Measurements from ENCODE around the gene CELSR1. TPM values are rescaled to one million over a fixed set of nuclear protein-coding genes. Genes with fewer than 3 reads are reported as not detected.

CELSR1 gene
- total RNA-seq, 1 donor from 2014 or later, result 151 TPM

DNA sequence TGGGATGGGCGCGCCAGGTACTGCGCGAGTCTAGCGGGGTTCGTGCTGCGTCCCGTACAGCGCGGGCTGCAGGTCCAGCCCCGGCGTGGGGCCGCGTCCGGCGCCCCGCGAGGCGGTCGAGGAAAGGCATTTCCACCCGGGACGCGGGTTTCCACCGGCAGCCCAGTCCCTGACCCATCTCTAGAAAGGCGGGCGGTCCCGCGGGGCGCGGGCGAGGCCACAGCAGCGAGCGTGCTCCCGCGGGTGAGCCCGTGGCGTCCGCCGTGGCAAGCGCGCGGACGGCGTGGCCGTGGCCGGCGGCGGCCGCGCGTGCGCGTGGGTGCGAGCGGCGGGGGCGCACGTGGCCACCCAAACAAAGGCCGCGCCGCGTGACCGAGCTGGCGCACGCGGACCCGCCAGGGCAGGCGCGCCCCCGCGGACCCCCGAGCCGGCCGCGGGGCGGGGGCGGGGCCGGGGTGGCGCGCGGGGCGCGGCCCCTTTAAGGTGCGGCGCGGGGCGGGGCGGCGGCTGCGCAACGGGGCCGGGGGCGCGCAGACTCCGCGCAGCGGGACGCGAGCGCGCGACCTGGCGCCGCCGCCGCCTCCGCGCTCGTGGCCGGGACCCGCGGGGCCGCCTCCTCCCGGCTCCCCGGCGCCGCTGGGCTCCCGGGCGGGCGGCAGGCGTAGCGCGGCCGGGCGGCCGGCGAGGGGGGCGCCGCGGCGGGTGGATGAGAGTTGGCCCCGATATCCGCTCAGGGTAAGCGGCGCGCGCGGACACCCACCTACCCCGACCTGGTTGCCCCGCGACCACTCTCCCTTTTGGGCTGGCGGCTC is 39.3 kb upstream of the CELSR1 start:
- no peak for DNase-seq (ENCODE audit: low read depth)

GRCh38 chr22:46575911-46576555 is 38.6 kb upstream of the CELSR1 start:
- DNase-seq (ENCODE audit: low read depth), result no peak

- peak; percentile 18 for DNase-seq (ENCODE audit: low read depth)
Observed at GRCh38 chr22:46574993-46575910, 37.8 kb upstream of the CELSR1 start.

GRCh38 chr22:46574438-46574992 is 37.1 kb upstream of the CELSR1 start:
- DNase-seq (ENCODE audit: low read depth), result no peak

DNA sequence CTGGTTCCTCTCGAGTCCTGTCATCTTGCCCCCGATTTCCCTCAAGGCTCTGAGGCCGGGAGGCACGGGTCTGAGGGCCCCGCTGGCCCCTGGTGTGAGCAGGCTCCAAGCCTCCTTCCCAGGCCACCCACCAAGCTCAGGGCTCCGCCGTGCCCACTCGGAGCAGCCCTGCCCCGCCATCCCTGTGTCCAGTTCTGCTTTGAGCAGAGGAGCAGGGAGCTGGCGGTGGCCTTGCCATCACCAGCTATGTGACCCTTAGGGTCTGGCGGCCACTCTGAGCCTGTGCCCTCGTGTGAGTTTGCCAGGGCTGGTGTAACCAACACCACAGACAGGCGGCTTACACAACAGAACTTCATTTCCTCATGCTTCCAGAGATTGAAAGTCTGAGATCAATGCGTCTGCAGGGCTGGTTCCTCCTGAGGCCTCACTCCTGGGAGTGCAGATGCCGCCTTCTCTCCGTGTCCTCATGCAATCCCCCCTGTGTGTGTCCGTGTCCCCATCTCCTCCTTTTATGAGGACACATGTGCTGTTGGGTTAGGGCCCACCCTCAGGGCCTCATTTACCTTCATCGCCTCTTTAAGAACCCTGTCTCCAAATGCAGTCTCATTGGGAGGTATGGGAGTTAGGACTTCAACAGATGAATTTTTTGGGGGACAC is 36.5 kb upstream of the CELSR1 start:
- no peak for DNase-seq (ENCODE audit: low read depth)

- no peak for DNase-seq (ENCODE audit: low read depth)
Observed at GRCh38 chr22:46572911-46573780, 35.7 kb upstream of the CELSR1 start.

- DNase-seq (ENCODE audit: low read depth), result no peak
Observed at GRCh38 chr22:46571642-46572250, 34.3 kb upstream of the CELSR1 start.

DNA sequence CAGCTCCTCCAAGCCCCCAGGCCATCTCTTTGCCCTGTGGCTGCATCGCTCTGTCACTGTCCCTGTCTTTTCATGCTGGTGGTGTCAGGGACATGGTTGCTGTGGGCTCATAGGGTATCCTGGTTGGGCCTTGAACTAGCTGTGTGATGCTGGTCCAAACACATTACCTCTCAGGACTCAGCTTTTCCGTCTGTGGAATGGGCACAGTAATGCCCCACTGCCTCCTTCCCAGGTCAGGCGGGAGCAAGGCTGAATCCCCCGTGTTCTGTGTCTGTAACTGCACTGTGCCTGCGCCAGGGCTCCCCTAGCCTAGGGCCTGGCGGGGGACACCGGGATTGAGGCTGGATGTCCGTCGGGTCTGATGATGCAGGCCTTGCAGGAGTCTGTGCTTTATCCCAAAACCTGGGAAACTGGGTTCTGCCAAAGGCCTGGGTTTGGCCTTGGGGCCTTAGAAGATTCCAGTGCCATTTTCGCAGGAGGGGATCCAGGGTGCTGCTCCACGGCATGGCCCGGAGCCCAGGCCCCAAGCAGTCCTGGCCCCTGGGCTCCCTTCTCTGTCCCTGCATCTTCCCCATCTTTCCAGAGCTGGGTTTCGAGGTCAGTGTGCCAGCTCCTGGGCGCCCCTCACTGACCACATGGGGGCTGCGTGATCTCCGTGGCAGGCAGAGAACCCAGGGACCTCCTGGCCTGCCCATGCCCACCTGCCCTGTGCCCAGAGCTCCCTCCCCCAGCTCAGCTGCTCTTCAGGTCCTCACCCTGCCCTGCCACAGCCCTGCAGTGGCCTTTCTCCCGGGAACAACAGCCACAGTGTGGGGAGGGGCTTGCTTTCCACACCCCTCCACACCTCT is 32.7 kb upstream of the CELSR1 start:
- no peak for DNase-seq (ENCODE audit: low read depth)

GRCh38 chr22:46569055-46569847 is 31.8 kb upstream of the CELSR1 start:
- DNase-seq (ENCODE audit: low read depth), result no peak

- no peak for DNase-seq (ENCODE audit: low read depth)
Observed at GRCh38 chr22:46568102-46568809, 30.8 kb upstream of the CELSR1 start.

- DNase-seq (ENCODE audit: low read depth), result no peak
Observed at GRCh38 chr22:46567471-46567870, 30.1 kb upstream of the CELSR1 start.

DNA sequence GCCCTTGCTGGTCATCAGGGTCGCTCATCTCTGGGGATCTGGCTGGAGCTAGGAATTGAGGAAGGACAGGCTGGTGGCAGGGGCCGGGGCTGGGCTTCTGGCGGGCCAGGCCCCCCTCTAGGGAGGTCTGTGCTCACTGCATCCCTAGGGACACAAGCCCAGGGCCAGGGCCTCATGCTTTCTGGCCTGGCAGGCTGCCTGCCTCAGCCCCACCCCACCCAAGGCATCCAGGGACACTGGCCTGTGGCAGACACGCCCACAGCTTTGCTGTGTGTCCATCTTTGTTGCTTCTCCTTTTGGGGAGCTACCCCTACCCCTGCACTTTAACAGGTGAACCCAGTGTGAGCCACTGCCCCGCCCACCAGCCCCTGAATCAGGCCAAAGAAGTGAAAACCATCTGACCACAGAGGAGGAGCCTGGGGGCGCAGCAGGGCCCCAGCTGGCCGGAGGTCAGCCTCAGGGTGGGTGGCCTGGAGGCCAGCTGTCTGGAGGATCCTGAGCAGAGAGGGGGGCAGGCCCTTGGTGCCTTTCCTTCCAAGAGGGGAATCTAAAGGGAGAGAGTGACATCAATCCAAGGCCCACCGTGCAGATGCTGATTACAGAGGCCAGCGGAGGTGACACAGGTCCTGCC is 26.8 kb upstream of the CELSR1 start:
- DNase-seq (ENCODE audit: low read depth), result no peak

DNA sequence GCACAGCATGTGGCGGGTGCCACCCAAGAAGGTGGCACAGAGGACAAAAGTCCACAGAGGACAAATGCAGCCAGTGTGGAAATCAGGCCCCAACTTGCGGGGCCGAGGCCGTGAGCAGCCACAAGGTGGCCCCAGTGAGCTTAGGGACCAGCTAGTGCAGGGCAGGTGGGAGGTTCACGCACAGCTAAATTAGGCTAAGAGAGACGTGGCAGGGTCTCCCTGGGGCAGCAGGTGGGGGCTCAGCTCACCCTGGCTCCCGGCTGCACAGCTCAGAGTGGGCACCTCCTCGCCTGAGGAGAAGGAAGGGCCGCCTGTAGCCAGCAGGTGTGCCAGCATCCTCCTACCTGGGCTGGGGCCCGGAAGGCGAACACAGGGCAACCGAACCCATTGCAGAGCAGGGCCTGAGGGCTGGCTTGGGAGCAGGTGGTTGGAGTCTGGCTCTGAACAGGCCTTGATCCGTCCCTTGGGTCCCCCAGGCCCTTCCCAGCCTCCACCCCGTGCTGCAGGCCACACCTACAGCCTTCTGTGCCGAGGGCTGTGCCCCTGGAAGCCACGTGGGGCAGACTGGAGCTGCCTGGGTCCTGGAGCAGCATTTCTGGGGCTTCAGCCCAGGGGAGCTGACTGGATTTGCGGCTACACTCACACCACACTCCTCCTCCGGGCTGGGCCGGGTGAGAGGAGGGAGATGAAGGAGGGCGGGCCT is 26.1 kb upstream of the CELSR1 start:
- peak; percentile 25 for DNase-seq (ENCODE audit: low read depth)

DNA sequence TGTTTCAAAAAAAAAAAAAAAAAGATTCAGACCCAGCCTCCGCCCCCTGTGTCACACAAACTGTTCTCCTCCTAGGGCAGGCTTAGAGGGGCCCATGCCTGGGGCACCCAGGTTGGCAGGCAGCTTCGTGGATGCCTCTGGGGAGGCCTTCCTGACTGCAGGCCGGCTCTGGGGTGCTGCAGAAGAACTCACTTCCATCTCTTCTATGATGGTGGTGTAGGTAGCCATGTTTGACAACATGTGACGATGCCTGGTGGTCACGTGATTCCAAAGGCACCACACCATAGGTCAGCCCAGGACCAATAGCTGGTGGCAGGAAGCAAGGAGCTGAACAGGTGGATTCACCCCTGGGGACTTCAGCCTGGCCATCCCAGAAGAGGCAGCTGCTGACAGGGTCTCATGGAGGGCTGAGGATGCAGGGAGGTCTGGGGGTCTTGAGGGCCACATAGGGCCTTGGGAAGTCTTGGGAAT is 24.1 kb upstream of the CELSR1 start:
- DNase-seq (ENCODE audit: low read depth), result no peak

DNA sequence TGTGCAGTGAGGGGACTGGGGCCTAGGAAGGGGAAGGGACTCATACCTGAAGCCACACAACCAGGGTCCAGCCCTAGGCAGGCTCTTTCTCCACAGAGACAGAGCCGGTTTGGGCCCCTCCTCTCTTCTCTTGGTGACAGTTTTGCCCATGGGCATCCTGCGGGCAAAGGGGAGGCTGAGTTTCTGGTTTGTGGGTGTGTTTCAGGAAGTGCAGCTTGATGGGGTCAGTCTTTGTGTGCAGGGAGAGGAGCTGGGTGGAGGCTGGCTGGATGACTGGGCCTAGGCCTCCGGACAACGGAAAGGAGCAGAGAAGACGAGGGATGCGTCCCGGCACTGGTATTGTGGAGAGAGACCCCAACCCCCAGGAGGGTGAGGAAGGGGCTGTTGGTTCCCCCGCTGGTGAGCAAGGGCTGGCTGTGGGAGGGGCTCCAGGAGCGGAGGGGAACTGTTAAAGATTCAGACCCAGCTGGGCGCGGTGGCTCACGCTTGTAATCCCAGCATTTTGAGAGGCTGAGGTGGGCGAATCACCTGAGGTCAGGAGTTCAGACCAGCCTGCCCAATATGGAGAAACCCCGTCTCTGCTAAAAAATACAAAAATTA is 23.4 kb upstream of the CELSR1 start:
- no peak for DNase-seq (ENCODE audit: low read depth)

Data from renal cortical epithelial cell (primary cell).